Left lobe of liver (tissue), 2 donors: ENCODE results near the gene HLA-DMA. TPM values are rescaled to one million over a fixed set of nuclear protein-coding genes. Genes with fewer than 3 reads are reported as not detected.
"Not testable (repeated sequence)": the region's sequence is repeated elsewhere in the genome, so short reads cannot be mapped to it uniquely, and the experiment has no call there.

ENCODE experiments used
- ATAC-seq: fragments of 200-7000 bp; cut with Tn5 transposase; one replicate; pipeline ENCODE4 v1.9.1; 2020; ENCODE audit warnings: mild to moderate bottlenecking, moderate library complexity
- DNase-seq: peaks from one replicate; pipeline ENCODE4 v3.0.0-alpha.2; 2020; ENCODE audit warnings: low spot score
- total RNA-seq: library from RNA; stranded (reverse); gene quantifications from one replicate; pipeline ENCODE4 v1.2.1, GENCODE V29; 2021
- donor health status: DM: no; HTN: no; CAD: no; lungs with moderate emphysema.
- donor health status: DM: no; HTN: yes; CAD: no.

Gene HLA-DMA
- total RNA-seq, 1 donor from 2014 or later: 6.6 TPM

- DNase-seq: no peak
- ATAC-seq: no peak
Observed at GRCh38 chr6:32956176-32956575, 3.3 kb upstream of the HLA-DMA start.

DNA sequence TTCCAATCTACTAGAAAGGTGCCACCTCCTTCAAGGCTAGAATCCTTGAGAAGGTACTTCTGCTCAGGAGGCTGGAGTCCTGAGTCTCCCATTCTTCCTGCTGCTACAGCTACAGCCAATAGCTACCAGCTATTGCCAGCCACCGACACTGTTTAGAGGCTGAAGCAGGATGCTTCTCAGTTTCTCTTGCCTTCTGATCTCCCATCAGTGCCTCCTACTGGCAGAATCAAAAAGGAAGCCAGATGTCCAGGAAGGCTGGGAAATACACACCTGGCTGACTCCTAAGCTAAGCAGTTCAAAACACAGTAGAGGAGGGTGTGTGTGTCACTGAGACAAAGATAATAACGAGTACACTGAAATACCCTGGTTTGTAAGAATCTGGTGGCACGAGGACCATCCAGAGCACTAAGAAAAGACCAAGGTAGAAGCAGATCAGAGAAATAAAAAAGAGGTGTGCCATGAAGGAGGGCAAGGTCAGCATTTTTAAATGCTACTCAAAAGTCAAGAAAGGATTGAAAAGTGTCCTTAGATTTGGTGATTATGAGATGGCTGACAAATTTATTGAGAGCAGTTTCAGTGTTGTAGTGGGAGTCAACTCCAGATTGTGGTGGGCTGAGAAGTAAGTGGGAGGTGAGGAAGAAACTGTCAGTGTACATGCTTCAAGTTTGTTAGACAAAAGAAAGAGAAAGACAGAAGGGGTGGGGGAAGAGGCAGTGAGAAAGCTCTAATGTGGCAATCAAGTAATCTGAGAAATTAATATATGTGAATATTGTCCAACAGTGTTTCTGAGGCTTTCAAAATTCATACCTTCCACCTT is 2.3 kb upstream of the HLA-DMA start:
- ATAC-seq (peak; percentile 38), DNase-seq (no peak)

- ATAC-seq (no peak), DNase-seq (no peak)
Observed at GRCh38 chr6:32954267-32954666, 1.4 kb upstream of the HLA-DMA start.

DNA sequence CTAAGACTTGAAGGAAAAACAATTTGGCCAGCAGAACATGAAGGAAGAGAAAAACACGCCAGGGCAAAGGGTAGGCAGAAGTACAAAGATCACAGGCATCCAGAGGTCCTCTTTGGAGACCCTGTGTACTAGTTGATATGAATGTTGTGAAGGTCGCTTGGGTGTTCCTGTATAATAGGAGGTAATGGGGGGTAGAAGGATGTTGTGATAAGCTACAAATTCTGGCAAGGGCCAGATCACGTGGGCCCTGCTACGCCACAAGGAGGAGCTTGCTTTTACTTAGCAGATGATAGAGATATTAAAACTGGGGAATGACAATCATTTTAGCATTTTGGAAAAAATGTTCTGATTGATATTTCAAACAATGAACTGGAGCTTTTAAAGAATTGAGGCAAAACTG is 878 bp upstream of the HLA-DMA start:
- ATAC-seq (no peak), DNase-seq (no peak)

GRCh38 chr6:32950449-32950848 is 2.4 kb downstream of the HLA-DMA start:
- ATAC-seq (no peak), DNase-seq (no peak)

DNA sequence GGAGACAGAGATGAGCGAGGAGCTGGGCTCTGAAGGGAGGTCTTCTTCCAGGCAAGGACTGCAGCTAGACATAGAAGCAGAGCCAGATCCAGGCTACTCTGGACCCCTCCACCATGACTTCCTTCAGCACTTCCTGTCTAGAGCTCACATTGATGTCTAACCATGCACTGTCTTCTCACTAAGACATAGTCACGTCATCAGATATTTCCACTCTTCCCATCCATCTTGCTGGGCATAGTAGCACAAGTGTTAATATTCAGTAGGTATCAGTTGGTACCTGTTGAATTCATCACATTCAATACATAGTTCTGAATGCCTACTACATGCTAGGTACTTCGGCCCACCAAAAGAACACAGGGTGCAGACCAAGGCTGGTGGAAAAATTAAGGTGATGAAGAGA is 2.9 kb downstream of the HLA-DMA start:
- no peak for DNase-seq
- ATAC-seq: no peak

DNA sequence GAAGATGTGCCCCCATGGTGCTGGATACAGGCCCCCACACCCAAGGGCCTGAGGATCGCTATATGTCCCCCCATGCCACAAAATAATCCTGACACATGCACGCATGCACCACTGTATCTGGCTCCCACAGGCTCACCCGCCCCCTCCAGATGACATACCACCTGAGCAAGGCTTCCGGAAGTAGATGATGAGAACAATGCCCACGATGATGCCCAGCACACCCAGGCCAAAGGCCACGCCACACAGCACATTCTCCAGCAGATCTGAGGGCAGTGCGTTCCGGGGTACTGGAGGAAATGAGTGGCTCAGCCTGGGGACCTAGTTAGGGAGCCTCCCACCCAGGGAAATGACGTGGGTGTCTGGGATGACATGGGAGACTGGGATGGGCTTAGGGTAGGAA is 3.8 kb downstream of the HLA-DMA start:
- ATAC-seq: no peak
- DNase-seq: no peak

DNA sequence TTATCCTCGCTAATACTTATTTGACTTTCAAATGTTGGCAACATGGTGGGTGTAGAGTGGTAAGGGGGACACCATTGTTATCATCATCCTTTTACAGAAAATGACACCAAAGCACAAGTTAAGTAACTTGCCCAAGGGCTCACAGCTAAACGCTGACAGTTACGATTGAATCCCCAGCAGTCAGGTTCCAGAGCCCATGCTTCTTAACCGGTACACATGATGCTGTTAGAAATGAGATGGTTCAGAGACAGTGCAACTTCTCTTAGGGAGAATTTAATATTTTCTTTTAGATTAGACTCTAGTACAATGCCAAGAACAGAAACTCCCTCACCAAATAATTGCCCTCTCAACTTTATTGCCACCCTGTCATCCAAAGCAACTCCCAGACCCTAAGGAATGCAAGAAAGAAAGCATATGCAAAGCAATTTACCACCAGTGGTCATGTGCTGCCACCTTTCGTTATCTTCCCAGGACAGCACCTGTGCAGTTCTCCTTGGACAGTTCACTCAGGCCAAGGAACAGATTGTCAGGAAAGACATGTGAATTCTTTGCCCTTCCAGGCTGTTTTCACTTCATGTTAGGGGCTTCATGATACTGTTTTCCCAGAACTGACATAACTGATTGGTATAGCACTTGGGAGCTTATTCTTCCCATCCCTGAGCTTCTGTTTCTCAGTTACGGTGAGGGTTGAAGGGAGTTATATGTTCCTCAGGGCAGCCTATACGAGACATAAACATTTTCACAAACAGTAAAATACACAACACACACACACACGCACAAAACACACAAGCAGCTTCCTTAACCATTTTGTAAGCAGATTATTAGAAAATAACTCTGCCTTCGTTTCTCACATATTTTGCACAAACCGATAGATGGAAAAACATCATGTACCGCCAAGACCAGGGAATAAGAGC is 5.1 kb downstream of the HLA-DMA start:
- ATAC-seq: peak; percentile 82
- DNase-seq: no peak

GRCh38 chr6:32946893-32947292 is 6.0 kb downstream of the HLA-DMA start:
- ATAC-seq (no peak), DNase-seq (no peak)

GRCh38 chr6:32945953-32946352 is 6.9 kb downstream of the HLA-DMA start:
- ATAC-seq (no peak), DNase-seq (no peak)

- ATAC-seq (peak; percentile 16), DNase-seq (no peak)
Observed at GRCh38 chr6:32945108-32945760, 7.7 kb downstream of the HLA-DMA start.

GRCh38 chr6:32943864-32944649 is 8.8 kb downstream of the HLA-DMA start:
- peak; percentile 32 for ATAC-seq
- no peak for DNase-seq

GRCh38 chr6:32942555-32943123 is 10.3 kb downstream of the HLA-DMA start:
- DNase-seq, ATAC-seq: not testable (repeated sequence)

DNA sequence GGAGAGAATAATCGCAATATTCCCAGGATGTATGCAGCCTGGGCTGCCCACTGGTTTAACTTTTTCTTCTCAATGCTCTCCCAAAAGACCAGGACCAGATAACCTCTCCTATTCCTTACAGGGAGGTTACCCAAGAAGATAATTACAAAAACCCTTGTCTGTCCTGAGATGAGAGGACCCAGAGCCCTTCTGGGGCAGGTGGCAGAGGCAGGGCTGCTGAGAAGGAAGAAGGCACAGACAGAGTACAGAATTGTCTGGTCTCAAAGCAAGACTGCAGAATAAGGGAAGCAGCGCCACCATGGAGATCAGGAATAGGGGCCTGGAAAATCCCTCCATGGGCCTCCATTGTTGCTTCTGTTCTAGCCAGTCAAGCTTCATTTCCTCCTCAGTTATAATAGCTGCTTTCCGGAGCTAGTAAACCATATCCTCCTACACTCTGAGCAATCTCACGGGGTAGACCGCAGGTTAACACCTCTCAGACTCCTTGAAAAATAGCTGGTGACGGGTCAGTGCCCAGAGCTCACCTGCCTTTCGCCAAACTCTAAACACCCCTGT is 11.6 kb downstream of the HLA-DMA start:
- DNase-seq: no peak
- no peak for ATAC-seq

DNA sequence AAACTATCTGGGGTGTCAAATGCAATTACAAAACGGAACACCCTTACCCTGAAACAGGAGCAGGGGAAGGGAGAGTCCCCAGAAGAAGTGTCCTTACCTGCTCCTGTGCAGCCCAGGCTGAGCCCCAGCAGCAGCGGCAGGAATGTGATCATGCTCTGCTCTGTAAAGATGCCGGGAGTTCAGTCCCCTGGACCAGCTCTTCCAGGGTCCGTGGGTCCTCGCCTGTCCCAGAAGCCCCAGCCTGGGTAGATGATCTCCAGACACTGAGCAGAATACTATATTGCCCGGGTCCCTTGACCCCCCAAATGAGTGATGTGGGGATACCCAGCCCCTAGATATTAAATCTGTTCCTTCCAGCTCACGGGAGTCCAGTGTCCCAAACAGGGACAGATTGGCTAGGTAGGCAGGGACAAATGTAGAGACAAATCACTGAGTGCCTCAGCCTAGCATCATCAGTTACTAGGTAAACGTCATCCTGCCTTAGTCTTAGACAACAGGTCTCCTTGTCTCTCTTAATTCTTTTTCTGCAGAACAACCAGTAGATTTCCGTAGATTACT is 12.2 kb downstream of the HLA-DMA start, which contains the start of gene HLA-DMB:
Gene HLA-DMB, minus strand, starts transcription at position 373 of the 558 bp plus-strand sequence. Its CDS starts 221 bp downstream, at position 152.
- ATAC-seq: peak; percentile 97
- no peak for DNase-seq

DNA sequence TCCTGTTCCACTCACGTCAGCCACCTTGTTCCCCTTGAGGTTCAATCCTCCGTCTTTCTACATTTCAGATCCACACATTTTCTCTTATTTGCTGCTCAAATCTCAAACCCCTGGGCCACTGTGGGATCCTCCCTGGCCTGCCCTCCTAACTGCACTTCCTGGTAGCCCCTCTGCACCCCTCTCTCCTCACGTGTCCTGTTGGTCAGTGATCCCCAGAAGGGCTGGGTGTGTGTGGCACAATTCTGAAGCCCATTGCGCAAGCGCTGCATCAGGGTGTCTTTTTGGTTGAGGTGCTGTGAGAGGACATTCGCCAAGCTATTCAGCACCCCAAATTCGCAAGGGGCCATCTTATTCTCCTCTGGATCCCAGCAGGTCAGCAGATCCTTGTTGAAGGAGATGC is 14.4 kb downstream of the HLA-DMA start:
- DNase-seq (no peak), ATAC-seq (no peak)

GRCh38 chr6:32937230-32937633 is 15.7 kb downstream of the HLA-DMA start:
- ATAC-seq (no peak), DNase-seq (no peak)

DNA sequence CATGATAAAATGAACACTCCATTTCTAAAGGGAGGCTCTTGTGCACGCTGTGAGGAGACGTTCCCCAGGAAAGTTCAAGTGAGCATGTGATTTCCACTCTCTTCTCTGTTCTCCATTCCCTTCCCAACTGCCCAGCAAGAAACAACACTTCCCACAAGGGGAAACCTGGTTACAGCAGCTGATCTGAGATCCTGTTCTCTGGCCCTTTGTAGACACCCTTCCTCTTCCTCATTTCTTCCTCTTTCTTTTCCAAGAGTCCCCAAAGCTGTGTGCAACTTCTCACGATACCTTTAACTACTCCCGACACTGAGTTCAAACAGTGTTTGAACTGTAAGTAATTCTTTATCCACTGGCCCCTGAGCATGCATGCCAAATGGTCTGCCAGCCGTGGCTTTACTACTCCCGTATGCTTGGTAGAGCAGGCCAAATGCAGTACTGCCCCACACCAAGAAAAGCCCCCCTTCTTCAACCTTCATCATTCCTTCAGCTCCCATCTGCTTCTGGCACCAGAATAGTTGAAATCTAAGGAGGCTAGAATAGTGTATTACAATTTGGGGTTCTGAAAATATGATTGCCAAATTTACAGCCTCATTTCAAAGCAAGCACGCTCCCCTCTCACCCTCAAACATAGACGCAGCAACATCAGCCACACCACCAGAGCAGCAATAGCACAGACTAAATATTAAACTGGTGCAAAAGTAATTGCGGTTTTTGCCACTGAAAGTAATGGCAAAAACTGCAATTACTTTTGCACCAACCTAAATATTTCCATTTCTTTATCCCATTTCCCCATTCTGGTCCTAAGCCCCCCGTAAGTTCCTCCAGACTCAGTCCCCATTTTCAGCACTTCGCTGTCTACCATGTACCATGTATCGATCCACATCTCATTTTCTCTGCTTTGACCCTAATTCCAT is 16.4 kb downstream of the HLA-DMA start:
- ATAC-seq (no peak), DNase-seq (no peak)
